PC-9 (cell line): ENCODE results near the gene CD53.

Experiments used
- CTCF ChIP-seq: fragments of 200-600 bp; sonication (generic); conservative IDR thresholded peaks from 2 replicates; pipeline ENCODE4 v1.6.1; 2017; ENCODE audit warnings: mixed run types, antibody characterized with exemption, mild to moderate bottlenecking, moderate library complexity
- EZH2 ChIP-seq: fragments of 200-600 bp; sonication (generic); IDR thresholded peaks from 2 replicates; pipeline ENCODE4 v1.8.0; 2017; ENCODE audit warnings: antibody characterized with exemption, low read depth

- TF ChIP-seq EZH2 (no peak), CTCF (no peak)
Measured at GRCh38 chr1:110873856-110874255, 908 bp downstream of the CD53 start.
